HAP-1 (cell line): ENCODE measurements around the gene PDILT.

Source experiments
- DNase-seq, 2 experiments: peaks; one replicate each; pipeline ENCODE4 v3.0.0-alpha.2; 2016 to 2020; ENCODE audit warnings: low spot score in 2 of 2
- H3K27me3 ChIP-seq: fragments of 250-450 bp; sonication (Bioruptor Pico); 2 replicates; pipeline ENCODE4 v1.5.1; 2020; ENCODE audit warnings: low read depth, mild to moderate bottlenecking, moderate library complexity
- H3K36me3 ChIP-seq: fragments of 250-450 bp; sonication (Bioruptor Pico); replicated peaks from 2 replicates; pipeline ENCODE4 v1.5.1; 2020; ENCODE audit warnings: mild to moderate bottlenecking
- H3K4me1 ChIP-seq: fragments of 250-450 bp; sonication (Bioruptor Pico); 2 replicates; pipeline ENCODE4 v1.5.1; 2020; ENCODE audit warnings: mild to moderate bottlenecking
- H3K4me3 ChIP-seq: fragments of 250-450 bp; sonication (Bioruptor Pico); 2 replicates; pipeline ENCODE4 v1.5.1; 2020; ENCODE audit warnings: mild to moderate bottlenecking, moderate library complexity
- H3K9me3 ChIP-seq: fragments of 250-450 bp; sonication (Bioruptor Pico); 2 replicates; pipeline ENCODE4 v1.5.1; 2020; ENCODE audit warnings: mild to moderate bottlenecking, moderate library complexity
- in situ Hi-C: fragments of 300-500 bp; cut with MboI; formaldehyde crosslinking; loops from 3 replicates; pipeline ENCODE4 v1.14.3; 2020; ENCODE audit warnings: low sequenced_read_pairs, inconsistent platforms, mixed read lengths

The PDILT gene

DNA sequence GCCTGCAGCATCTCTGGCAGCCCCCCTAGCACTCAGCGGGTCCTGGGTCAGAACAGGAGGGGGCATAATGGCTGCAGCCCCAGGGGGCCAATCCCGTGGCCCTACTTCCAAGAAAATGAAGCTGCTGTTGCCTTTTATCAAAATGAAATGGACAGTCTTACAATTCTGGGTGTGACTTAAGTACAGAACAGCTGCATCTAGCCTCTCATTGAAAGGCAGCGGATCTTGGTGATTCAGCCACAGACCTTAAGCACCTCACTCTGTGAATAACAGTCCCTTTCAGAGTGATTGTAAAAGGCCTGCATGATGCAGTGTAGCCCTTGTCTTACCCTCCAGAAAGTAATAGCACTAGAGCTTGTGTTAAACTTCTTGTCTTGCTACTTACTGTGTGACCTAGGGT lies 40.5 kb downstream of the PDILT start:
- DNase-seq = no peak
- Histone ChIP-seq H3K4me3 (no peak overlapping the region), H3K36me3 (no peaks in the 10 kb centered on the region), H3K9me3 (no peaks in the 10 kb centered on the region), H3K27me3 (no peaks in the 10 kb centered on the region), H3K4me1 (no peaks in the 10 kb centered on the region)
- in situ Hi-C loops = no loop called here

DNA sequence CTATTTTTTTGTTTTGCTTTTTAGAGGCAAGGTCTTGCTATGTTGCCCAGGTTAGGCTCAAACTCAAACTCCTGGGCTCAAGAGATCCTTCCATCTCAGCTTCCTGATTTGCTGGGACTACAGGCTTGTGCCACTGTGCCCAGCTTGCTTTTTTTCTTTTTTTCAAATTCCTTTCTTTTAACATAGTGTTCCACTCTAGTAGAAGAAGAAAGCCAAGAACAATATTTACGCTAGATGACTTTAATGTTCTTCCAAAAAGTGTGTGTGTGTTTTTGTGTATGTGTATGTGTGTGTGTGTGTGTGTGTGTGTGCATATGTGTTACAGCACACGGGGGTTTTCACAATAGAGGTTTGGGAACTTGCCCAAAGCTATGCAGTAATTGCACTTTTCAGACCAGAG lies 41.3 kb downstream of the PDILT start:
- DNase-seq = no peak
- H3K27me3 ChIP-seq = no peaks in the 10 kb centered on the region

DNA sequence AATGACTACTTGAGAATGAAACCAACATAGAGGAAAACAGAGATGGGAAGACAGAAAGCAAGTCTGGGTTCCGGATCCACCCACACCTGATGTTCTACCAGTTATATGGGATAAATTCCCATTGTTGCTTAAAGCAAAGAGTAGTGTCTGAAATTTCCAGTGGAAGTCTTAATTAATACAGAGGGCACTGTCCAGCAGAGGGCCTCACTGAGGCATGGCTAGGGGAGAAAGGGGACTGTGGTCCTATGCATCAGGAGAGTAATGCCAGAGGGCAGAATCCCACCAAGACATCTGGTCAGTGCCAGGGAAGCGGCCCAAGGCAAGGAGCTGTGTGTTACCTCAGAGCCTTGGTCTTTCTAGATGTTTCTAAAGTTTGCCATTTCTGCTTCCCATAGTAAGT lies 44.5 kb downstream of the PDILT start:
- Histone ChIP-seq H3K9me3 (no peaks in the 10 kb centered on the region), H3K27me3 (no peaks in the 10 kb centered on the region), H3K36me3 (no peaks in the 10 kb centered on the region), H3K4me3 (no peak overlapping the region), H3K4me1 (no peaks in the 10 kb centered on the region)
- in situ Hi-C loops = no loop called here
- peak in 1 of 2 experiments; percentile 29 for DNase-seq

More for the DNA sequence above, 41.3 kb downstream of the PDILT start:
- Histone ChIP-seq H3K9me3 (no peaks in the 10 kb centered on the region), H3K4me1 (no peaks in the 10 kb centered on the region), H3K36me3 (no peaks in the 10 kb centered on the region), H3K4me3 (no peak overlapping the region)
- in situ Hi-C loops = no loop called here

DNA sequence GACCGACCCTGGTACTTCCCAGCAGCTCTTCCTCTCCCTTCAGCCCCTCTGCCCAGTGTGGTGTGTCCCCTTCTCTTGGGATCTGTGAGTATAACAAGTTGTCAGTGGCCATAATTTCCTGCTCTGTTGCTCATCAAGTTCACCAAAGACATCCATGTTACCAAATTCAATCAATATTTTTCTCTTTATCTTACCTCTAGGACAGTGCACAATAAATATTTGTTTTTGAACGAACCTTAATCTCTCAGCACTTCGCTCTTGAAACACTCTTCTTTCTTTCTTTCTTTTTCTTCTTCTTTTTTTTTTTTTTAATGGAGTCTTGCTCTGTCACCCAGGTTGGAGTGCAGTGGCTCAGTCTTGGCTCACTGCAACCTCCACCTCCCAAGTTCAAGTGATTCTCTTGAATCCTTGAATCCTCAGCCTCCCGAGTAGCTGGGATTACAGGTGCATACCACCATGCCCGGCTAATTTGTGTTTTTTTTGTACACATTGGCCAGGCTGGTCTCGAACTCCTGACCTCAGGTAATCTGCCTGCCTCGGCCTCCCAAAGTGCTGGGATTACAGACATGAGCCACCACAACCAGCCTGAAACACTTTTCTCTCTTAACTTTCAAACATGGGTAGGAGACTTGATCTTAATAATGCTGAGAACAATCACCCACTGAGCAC lies 49.3 kb downstream of the PDILT start:
- H3K9me3 ChIP-seq = no peaks in the 10 kb centered on the region
- in situ Hi-C loops = no loop called here
- no peaks in the 10 kb centered on the region for H3K36me3 ChIP-seq
- H3K4me1 ChIP-seq = no peaks in the 10 kb centered on the region
- no peaks in the 10 kb centered on the region for H3K27me3 ChIP-seq
- no peak for DNase-seq
- no peak overlapping the region for H3K4me3 ChIP-seq

DNA sequence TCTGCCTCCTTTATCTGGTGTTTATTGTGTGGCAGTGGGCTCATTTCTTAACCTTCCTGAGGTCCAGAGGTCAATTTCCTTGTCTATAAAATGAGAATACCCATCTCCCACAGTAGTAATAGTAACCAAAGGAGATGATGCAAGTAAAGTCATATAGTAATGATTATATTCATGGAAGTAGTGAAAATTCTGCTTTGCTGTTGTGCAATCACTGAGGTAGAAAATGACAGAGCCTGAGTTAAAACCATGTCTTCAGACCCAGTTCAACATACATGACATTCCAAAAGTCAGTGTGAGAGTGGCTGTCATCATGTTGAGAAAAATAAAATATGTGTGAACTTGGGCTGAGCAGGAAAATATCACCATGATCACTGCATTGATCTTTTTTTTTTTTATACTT lies 51.2 kb downstream of the PDILT start:
- in situ Hi-C loops = no loop called here
- no peaks in the 10 kb centered on the region for H3K4me1 ChIP-seq
- H3K9me3 ChIP-seq = no peaks in the 10 kb centered on the region
- no peaks in the 10 kb centered on the region for H3K27me3 ChIP-seq
- DNase-seq = no peak
- H3K4me3 ChIP-seq = no peak overlapping the region
- no peaks in the 10 kb centered on the region for H3K36me3 ChIP-seq

DNA sequence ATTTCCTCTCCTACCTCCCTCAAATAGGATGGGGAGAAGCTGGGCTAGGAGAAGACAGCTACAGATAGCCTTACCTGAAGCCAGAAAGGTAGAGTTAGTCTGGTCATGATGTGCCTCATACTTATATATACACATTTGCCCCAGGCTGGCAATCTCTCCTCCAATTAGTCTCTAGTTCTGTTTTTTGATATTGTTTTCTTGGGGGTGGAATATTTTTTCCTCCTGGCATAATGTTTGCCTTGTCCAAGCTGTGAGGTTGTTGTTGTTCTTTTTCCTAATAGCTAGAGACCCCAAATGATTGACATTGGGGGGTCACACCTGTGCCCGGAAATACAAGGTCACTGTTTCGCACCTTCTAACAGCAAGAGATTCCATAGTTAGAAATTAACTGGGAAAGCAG lies 51.9 kb downstream of the PDILT start, which contains the start of gene UMOD:
TSS of gene UMOD (minus strand) at position 101 of the 400 bp plus-strand sequence. CDS start 1,978 bp downstream, outside the sequence.
- no peaks in the 10 kb centered on the region for H3K9me3 ChIP-seq
- no peaks in the 10 kb centered on the region for H3K4me1 ChIP-seq
- H3K36me3 ChIP-seq = no peaks in the 10 kb centered on the region
- no peak within 1 kb of the TSS for H3K4me3 ChIP-seq
- no peaks in the 10 kb centered on the region for H3K27me3 ChIP-seq
- in situ Hi-C loops = no loop called here
- DNase-seq = no peak

DNA sequence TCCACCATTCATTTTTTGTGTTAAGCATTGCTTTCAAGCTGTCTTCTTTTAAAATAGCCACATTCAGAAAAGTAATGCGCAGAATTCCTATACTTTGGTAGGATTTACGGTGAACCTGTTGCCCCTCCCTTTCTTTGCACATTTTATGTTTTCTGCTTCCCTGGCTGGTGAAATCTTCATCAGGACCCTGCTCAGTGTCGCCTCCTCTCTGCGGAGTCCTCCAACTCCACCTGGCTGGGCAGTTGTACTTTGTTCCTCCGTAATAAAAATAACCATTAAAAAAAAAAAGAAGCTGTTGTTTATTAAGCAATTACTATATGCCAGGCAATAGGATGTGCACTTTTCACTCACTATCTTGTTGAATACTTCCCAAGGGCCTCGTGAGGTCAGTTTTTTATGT lies 54.9 kb downstream of the PDILT start:
- no peaks in the 10 kb centered on the region for H3K9me3 ChIP-seq
- in situ Hi-C loops = no loop called here
- H3K36me3 ChIP-seq = no peaks in the 10 kb centered on the region
- no peak overlapping the region for H3K4me3 ChIP-seq
- H3K4me1 ChIP-seq = no peaks in the 10 kb centered on the region
- H3K27me3 ChIP-seq = no peaks in the 10 kb centered on the region
- no peak for DNase-seq

DNA sequence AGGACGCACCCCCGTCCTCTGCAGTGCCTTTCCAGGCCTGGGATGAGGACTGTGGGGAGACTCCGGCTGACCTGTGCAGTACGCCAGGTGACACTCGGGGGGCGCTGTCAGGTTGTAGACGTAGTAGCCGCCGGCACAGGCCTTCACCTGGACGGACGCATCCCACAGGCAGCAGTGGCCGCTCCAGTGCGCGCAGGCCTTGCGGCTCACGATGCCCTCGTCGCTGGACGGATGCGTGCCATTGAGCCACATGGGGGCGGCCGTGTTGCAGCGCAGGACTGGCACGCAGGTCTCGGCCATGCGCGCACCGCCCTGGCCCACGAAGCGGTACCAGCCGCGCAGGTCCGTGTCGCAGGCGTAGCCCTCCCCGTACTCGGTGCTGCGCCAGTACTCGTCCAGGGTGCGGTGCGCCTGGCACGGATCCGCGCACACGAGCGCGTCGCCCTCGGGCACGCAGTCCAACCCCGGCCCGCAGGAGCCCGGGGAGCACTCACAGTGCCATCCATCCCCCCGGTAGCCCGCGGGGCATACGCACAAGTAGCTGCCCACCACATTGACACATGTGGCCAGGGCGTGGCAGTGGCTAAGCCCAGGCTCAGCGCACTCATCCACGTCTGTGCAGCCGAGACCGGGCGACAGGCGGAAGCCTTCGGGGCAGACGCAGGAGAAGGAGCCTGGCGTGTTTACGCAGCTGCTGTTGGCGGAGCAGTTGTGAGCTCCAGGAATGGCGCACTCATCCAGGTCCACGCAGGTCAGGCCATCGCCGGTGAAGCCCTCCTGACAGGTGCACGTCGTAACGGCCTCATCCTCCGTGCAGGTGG lies 56.0 kb downstream of the PDILT start:
- Histone ChIP-seq H3K27me3 (no peaks in the 10 kb centered on the region), H3K4me3 (no peak overlapping the region), H3K4me1 (no peaks in the 10 kb centered on the region), H3K9me3 (no peaks in the 10 kb centered on the region), H3K36me3 (no peaks in the 10 kb centered on the region)
- peak in 1 of 2 experiments; percentile 13 for DNase-seq
- in situ Hi-C loops = no loop called here

DNA sequence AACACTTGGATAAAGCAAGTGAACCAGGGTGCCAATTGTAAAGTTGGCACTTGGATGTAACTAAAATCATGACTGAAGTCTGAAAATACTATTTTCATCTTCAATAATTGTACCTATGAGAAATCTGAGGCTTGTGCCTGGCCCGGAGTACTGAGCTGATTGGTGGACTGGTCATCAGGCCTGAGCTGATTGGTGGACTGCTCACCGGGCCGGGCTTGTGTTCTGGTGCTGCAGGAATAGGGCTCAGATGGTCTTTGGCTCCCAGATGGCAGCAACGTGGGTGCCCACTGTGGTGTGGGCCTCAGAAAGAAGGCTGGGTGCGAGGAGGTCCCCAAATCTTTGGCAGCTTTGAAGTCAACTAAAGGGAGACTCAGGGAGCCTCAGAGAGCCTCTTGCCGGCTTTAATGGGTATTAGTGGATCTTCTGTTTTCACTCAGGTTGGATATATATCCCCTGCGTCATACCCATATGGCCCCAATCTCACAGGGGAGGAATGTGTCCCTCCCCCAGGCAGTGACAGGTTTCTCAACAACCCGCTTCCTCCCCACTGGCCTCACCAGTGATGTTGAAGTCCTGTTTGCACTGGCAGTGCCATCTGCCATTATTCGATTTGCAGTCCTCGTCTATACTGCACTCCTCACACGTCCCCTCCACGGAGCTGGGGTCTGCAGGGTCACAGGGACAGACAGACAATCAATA lies 56.7 kb downstream of the PDILT start:
- DNase-seq = no peak
- Histone ChIP-seq H3K4me1 (no peaks in the 10 kb centered on the region), H3K4me3 (no peak overlapping the region), H3K9me3 (no peaks in the 10 kb centered on the region), H3K27me3 (no peaks in the 10 kb centered on the region), H3K36me3 (no peaks in the 10 kb centered on the region)
- in situ Hi-C loops = no loop called here

DNA sequence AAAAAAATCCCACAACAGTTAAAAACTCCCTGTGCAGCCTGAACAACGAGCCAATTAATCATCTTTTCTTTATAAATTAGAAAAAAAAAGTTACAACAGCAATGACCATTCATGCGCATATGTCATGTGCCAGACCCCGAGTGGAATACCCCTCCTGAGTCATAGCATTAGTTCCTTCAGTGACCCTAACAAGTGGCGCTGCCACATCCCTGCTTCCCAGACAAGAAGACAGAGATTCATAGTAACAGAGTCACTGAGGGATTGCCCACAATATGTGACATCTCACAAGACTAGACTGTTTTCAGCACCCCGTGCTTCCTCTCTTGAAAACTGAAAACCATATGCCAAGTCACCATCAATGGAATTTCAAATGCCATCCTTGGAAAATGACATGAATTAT lies 59.9 kb downstream of the PDILT start:
- no peak overlapping the region for H3K4me3 ChIP-seq
- no peak for DNase-seq
- in situ Hi-C loops = no loop called here
- H3K36me3 ChIP-seq = no peaks in the 10 kb centered on the region
- no peaks in the 10 kb centered on the region for H3K27me3 ChIP-seq
- H3K4me1 ChIP-seq = no peaks in the 10 kb centered on the region
- H3K9me3 ChIP-seq = no peaks in the 10 kb centered on the region

DNA sequence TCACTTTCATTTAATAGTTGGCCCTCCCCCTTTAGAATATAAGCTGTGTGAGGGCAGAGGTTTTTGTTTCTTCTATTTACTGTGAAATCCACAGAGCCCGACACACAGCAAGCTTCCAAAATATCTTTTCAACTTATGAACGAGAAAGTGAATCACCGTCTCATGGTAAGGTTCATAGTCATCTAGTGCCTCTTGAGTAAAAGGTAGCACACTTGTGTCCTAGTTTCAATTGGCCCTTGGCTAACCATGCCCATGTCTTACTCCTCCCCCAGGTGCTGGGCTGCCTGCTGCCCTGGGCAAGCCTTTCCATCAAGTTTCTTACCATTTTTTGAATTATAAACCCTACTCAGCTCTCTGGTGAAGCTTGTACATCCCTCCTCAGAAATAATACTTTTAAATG lies 64.8 kb downstream of the PDILT start:
- H3K27me3 ChIP-seq = peaks cover 5% of the 10 kb centered on the region; the same call in 1 of the 2 replicates
- H3K9me3 ChIP-seq = no peaks in the 10 kb centered on the region
- no peaks in the 10 kb centered on the region for H3K4me1 ChIP-seq
- H3K36me3 ChIP-seq = no peaks in the 10 kb centered on the region
- no peak overlapping the region for H3K4me3 ChIP-seq
- in situ Hi-C loops = no loop called here
- DNase-seq = no peak

DNA sequence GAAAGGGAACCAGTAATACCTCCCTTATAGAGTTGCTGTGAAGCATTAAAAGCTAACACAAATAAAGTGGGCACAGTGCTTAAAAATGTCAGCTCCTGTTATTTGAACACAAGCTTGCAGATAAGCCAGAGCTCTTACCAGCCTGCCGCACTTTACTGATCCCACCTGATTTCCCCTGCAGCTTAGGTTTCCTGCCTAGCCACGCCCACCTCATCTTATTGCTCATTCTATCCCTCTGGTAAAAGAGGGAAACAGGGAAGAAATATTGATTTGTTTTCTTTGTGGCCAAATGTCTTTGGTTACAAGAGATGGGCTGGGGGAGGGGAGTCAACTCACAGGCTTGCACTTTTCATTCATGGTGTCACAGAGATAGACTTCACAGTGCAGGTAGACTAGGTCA lies 67.6 kb downstream of the PDILT start:
- no peaks in the 10 kb centered on the region for H3K36me3 ChIP-seq
- no peaks in the 10 kb centered on the region for H3K9me3 ChIP-seq
- no peaks in the 10 kb centered on the region for H3K4me1 ChIP-seq
- in situ Hi-C loops = no loop called here
- peaks cover 5% of the 10 kb centered on the region; the same call in 1 of the 2 replicates for H3K27me3 ChIP-seq
- DNase-seq = no peak
- no peak overlapping the region for H3K4me3 ChIP-seq

DNA sequence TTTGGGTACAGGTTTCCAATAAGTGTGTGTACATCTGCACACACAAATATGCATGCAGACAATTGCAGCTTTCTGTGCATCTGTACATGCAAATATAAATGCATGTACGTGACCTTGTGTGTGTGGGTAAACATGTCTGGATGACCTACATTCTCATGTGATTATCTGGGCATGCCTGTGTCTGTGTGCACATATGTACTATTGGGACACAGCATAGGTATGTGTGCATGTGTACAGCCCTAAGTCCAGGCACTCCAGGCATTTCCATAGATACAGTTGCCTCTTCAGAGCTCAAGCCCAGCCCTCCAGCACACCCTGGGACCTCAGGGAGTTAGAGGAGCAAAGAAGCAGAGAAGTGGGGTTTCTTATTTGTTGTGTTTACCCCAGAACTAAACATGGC lies 70.1 kb downstream of the PDILT start:
- Histone ChIP-seq H3K4me1 (no peaks in the 10 kb centered on the region), H3K27me3 (peaks cover 3% of the 10 kb centered on the region; the same call in 1 of the 2 replicates), H3K36me3 (no peaks in the 10 kb centered on the region), H3K4me3 (no peak overlapping the region), H3K9me3 (no peaks in the 10 kb centered on the region)
- in situ Hi-C loops = no loop called here
- DNase-seq = no peak

DNA sequence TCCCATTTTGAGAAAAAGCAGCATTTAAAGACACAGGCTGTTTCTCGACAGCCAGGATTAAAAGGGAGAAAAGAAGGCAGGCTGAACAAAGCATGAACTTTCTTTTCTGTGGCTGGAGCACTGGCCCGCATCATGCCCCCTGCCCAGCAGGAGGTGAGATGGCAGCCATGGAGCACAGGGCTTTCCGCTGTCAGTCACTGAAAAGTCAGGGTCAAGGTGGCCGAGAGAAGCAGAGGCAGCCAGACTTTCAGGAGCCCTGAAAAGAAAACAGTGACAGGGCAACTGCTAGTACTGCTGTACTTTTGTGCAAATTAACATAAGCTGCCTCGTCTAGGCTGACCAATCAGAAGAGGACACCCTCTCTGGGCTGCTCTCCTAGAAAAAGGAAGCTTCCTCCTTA lies 71.4 kb downstream of the PDILT start:
- in situ Hi-C loops = no loop called here
- Histone ChIP-seq H3K4me1 (no peaks in the 10 kb centered on the region), H3K9me3 (no peaks in the 10 kb centered on the region), H3K4me3 (no peak overlapping the region), H3K36me3 (no peaks in the 10 kb centered on the region), H3K27me3 (0 out of 2 replicates have a peak, but pooled peaks cover 2% of the 10 kb centered on the region)
- no peak for DNase-seq
